HEK293 (cell line): Measurements from ENCODE around the gene GALNT1.

Source experiments
- KLF10 ChIP-seq: fragments of 450-650 bp; IDR thresholded peaks from 2 replicates; pipeline ENCODE4 v1.5.1; 2018; ENCODE audit warnings: missing biosample characterization, mild to moderate bottlenecking, missing genetic modification characterization
- RBAK ChIP-seq: fragments of 450-650 bp; formaldehyde crosslinking; IDR thresholded peaks from 2 replicates; pipeline ENCODE4 v1.5.1; 2016; ENCODE audit warnings: missing biosample characterization, missing genetic modification characterization
- YY1 ChIP-seq: fragments of 450-650 bp; formaldehyde crosslinking; IDR thresholded peaks from 2 replicates; pipeline ENCODE4 v1.5.1; 2018; ENCODE audit warnings: missing biosample characterization, missing genetic modification characterization
- ZFP41 ChIP-seq: fragments of 450-650 bp; formaldehyde crosslinking; IDR thresholded peaks from 2 replicates; pipeline ENCODE4 v1.5.1; 2016; ENCODE audit warnings: missing biosample characterization, missing genetic modification characterization, borderline replicate concordance
- ZFP69B ChIP-seq: fragments of 450-650 bp; formaldehyde crosslinking; IDR thresholded peaks from 2 replicates; pipeline ENCODE4 v1.5.1; 2016; ENCODE audit warnings: missing biosample characterization, missing genetic modification characterization
- ZNF274 ChIP-seq, 2 experiments: fragments of 200-500 bp in 1 of 2; fragments of 450-650 bp in 1 of 2; sonication (Bioruptor generic) in 1 of 2; formaldehyde crosslinking in 1 of 2; IDR thresholded peaks; 2 replicates each; pipeline versions ENCODE4 v1.5.1 to v1.6.1; 2014 to 2016; ENCODE audit warnings: borderline replicate concordance in 1 of 2, inconsistent platforms in 1 of 2, low read length in 1 of 2, missing biosample characterization in 1 of 2, missing genetic modification characterization in 1 of 2
- TF ChIP-seq, protein P1 (sequence below): fragments of 450-650 bp; formaldehyde crosslinking; IDR thresholded peaks from 2 replicates; pipeline ENCODE4 v1.5.1; 2016; ENCODE audit warnings: missing biosample characterization, missing genetic modification characterization
- TF ChIP-seq, protein P2 (sequence below): fragments of 450-650 bp; formaldehyde crosslinking; IDR thresholded peaks from 2 replicates; pipeline ENCODE4 v1.5.1; 2016; ENCODE audit warnings: missing biosample characterization, missing genetic modification characterization
- TF ChIP-seq, protein P3 (sequence below): fragments of 450-650 bp; formaldehyde crosslinking; IDR thresholded peaks from 2 replicates; pipeline ENCODE4 v1.5.1; 2017; ENCODE audit warnings: missing biosample characterization, missing genetic modification characterization
- TF ChIP-seq, protein P4 (sequence below): fragments of 450-650 bp; formaldehyde crosslinking; IDR thresholded peaks from 2 replicates; pipeline ENCODE4 v1.5.1; 2016; ENCODE audit warnings: missing biosample characterization, missing genetic modification characterization, low read depth

DNA sequence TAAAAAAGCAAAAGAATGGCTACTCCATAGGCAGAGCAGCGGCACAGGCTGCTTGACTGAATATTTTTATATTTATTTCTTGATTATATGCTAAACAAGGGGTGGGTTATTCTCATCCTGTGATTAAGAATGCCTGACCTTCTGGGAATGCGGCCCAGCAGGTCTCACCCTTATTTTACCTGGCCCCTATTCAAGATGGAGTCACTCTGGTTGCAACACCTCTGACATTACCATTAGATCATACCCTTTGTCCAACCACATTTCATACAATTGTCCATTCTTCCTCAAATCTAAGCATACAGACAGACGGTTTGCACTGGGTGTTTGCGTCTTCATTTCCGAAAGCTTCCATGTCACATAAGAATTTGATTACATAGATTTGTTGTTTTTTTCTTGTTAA lies 168.2 kb downstream of the GALNT1 start:
- TF ChIP-seq ZFP41 (tag by site-specific recombination) (no peak), KLF10 (tag by site-specific recombination) (no peak), RBAK (tag by site-specific recombination) (no peak), ZNF274 (IDR thresholded peaks at IDR 0.05; ENCODE audit: low read length) (no peak), ZNF274 (tag by site-specific recombination; IDR thresholded peaks at IDR 0.05; ENCODE audit: borderline replicate concordance) (no peak), ZFP69B (tag by site-specific recombination) (no peak), YY1 (tag by site-specific recombination) (no peak)
- TF ChIP-seq, protein P1, sequence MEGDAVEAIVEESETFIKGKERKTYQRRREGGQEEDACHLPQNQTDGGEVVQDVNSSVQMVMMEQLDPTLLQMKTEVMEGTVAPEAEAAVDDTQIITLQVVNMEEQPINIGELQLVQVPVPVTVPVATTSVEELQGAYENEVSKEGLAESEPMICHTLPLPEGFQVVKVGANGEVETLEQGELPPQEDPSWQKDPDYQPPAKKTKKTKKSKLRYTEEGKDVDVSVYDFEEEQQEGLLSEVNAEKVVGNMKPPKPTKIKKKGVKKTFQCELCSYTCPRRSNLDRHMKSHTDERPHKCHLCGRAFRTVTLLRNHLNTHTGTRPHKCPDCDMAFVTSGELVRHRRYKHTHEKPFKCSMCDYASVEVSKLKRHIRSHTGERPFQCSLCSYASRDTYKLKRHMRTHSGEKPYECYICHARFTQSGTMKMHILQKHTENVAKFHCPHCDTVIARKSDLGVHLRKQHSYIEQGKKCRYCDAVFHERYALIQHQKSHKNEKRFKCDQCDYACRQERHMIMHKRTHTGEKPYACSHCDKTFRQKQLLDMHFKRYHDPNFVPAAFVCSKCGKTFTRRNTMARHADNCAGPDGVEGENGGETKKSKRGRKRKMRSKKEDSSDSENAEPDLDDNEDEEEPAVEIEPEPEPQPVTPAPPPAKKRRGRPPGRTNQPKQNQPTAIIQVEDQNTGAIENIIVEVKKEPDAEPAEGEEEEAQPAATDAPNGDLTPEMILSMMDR = no peak
- TF ChIP-seq, protein P2, sequence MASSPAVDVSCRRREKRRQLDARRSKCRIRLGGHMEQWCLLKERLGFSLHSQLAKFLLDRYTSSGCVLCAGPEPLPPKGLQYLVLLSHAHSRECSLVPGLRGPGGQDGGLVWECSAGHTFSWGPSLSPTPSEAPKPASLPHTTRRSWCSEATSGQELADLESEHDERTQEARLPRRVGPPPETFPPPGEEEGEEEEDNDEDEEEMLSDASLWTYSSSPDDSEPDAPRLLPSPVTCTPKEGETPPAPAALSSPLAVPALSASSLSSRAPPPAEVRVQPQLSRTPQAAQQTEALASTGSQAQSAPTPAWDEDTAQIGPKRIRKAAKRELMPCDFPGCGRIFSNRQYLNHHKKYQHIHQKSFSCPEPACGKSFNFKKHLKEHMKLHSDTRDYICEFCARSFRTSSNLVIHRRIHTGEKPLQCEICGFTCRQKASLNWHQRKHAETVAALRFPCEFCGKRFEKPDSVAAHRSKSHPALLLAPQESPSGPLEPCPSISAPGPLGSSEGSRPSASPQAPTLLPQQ (tag by site-specific recombination) = no peak
- TF ChIP-seq, protein P3, sequence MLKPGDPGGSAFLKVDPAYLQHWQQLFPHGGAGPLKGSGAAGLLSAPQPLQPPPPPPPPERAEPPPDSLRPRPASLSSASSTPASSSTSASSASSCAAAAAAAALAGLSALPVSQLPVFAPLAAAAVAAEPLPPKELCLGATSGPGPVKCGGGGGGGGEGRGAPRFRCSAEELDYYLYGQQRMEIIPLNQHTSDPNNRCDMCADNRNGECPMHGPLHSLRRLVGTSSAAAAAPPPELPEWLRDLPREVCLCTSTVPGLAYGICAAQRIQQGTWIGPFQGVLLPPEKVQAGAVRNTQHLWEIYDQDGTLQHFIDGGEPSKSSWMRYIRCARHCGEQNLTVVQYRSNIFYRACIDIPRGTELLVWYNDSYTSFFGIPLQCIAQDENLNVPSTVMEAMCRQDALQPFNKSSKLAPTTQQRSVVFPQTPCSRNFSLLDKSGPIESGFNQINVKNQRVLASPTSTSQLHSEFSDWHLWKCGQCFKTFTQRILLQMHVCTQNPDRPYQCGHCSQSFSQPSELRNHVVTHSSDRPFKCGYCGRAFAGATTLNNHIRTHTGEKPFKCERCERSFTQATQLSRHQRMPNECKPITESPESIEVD (tag by site-specific recombination) = no peak
- TF ChIP-seq, protein P4, sequence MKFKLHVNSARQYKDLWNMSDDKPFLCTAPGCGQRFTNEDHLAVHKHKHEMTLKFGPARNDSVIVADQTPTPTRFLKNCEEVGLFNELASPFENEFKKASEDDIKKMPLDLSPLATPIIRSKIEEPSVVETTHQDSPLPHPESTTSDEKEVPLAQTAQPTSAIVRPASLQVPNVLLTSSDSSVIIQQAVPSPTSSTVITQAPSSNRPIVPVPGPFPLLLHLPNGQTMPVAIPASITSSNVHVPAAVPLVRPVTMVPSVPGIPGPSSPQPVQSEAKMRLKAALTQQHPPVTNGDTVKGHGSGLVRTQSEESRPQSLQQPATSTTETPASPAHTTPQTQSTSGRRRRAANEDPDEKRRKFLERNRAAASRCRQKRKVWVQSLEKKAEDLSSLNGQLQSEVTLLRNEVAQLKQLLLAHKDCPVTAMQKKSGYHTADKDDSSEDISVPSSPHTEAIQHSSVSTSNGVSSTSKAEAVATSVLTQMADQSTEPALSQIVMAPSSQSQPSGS (tag by site-specific recombination) = no peak
